NCI-H2029 (cell line): ENCODE measurements around the gene MPP1.

Experiments used
- DNase-seq: peaks from one replicate; lab custom pipeline; 2025; lab: John Stamatoyannopoulos, UW

MPP1 gene

GRCh38 chrX:154812341-154813101, 7.2 kb upstream of the MPP1 start:
- DNase-seq: no peak

GRCh38 chrX:154809939-154810665, 4.8 kb upstream of the MPP1 start:
- no peak for DNase-seq

- DNase-seq: no peak
These were observed 1.7 kb upstream of the MPP1 start for GRCh38 chrX:154806837-154807501.

- DNase-seq: no peak
These were observed 409 bp upstream of the MPP1 start for GRCh38 chrX:154805696-154806091.

DNA sequence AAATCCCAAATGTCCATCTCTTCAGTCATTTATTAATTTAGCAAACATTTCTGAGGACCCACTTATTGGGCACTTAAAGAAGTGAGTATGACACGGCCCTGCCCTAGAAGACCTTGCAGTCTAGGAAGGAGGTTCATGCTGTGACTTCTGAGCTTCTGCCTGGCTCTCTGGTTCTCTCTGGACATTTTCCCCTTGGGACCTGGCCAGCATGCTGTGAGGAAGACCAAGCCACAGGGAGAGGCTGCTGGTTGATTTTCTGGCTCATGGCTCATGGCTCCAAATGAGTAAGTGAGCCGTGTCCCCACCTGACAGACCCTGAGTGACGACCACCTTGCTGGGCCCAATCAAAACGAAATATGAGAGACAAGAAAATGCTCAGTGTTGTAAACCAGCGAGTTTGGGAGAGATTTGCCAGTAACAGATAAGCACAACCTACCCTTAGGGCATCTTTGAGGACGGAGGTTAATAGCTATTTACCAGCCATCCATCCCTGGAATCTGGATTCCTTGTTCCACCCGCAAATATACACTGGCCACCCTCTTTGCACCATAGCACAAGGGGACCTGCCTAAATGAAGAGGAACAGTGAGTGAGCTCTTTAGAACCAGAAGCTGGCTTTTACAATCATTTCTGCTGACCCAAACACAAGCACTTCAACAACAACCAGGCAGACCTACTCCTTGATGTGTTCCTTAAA, 876 bp downstream of the MPP1 start:
- DNase-seq: no peak

GRCh38 chrX:154802947-154803346, 2.3 kb downstream of the MPP1 start:
- DNase-seq: no peak

DNA sequence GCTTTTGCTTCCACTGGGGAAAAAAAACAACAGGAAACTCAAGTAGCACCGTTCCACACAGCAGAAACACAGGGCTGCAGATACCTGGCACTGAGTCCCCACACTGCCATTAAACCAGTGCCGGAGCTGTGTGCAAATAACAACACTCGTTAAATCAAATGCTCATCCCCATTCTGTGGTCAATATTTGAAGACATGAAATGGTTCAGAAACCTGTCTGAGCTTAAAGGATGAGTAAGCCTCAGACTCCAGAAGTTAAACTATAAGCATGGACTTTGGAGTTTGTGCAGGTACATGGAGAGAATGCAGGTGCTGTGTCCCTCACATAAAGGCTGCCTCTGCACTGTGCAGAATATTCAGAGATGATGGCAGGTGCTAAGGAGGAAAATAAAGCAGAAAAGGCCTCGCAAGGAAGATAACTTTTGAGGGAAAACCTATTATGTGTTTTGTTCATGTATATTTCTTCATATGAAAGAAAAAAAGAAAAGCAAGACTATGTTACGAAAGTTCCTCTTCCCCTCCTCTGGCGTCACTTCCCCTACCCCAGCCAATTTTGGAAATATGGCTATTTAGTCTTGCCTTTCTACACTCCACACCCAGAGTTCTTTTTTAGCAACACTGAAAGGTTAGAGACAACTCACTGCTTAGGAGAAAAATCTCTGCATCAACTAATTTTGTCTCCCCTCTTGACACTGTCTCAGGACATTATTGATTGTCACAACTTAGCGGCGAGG, 4.6 kb downstream of the MPP1 start:
- DNase-seq: peak; percentile 43

- peak; percentile 92 for DNase-seq
These were observed 5.5 kb downstream of the MPP1 start for GRCh38 chrX:154799556-154800348.

GRCh38 chrX:154797006-154797405, 8.3 kb downstream of the MPP1 start:
- no peak for DNase-seq

GRCh38 chrX:154795016-154795415, 10.3 kb downstream of the MPP1 start:
- no peak for DNase-seq

DNA sequence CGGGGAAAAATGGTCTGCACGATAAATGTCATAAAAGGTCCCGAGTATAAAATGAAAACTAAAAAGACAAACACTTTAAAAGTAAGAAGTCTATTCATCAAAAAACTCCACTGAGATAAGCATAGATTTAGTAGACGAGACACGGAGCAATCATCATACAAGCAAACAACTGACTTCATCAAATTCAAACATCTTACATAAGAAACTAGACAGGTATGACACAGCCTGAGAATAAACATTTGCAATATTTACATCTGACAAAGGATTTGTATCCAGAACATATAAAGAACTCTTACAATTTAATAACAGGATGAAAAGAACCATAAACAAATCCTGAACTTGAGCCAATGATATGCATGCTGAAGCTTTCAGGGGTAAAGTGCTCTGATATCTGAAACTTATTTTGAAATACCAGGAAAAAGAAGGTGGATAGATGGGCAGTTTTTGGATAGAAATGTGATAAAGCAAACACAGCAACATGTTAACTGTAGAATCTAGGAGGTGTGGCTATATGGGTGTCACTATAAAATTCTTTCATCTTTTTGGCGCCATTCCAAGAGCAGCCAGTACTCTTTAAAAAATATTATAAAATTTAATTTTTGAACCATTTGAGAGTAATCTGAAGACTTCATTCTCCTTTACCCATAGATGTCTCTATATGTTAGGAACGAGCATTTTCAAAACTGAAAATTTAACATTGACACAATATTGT, 12.0 kb downstream of the MPP1 start:
- DNase-seq: peak; percentile 24

DNA sequence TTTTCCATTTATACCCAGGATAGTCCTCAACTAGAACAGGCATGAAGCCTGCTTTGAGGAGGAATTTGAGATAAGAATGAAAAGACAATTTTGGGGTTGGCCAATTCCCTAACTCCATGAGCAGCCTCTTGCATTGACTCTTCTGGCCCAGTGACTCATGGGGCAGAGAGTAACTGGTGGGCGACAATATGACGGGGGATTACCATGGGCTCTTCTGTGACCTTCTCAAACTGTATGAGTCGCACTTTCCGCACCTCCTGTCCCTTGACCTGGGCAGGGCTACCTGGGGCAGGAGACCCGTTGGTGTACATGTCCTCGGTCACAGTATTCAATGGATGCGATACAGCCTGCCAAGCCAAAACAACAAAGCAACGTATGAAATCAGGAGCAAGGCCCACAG, 13.3 kb downstream of the MPP1 start:
- no peak for DNase-seq

DNA sequence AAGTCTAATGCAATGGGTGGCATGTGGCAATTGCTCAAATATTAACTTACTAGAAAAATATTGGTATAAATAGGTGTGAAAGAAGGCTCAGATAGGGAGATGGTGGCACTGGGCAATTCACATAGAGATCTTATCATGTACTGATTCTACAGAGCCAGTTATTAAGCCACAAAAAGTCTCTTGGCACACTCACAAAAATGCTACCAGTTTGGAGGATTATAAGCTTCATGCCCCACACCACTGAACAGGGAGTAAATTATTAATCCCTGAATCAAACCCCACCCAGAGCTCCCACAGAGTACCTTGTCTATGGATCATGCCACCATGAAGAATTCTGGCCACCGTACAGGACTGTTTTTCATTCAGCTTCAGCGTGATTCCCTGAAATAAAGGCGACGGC, 13.8 kb downstream of the MPP1 start:
- no peak for DNase-seq

- no peak for DNase-seq
These were observed 19.6 kb downstream of the MPP1 start for GRCh38 chrX:154785716-154786115.

DNA sequence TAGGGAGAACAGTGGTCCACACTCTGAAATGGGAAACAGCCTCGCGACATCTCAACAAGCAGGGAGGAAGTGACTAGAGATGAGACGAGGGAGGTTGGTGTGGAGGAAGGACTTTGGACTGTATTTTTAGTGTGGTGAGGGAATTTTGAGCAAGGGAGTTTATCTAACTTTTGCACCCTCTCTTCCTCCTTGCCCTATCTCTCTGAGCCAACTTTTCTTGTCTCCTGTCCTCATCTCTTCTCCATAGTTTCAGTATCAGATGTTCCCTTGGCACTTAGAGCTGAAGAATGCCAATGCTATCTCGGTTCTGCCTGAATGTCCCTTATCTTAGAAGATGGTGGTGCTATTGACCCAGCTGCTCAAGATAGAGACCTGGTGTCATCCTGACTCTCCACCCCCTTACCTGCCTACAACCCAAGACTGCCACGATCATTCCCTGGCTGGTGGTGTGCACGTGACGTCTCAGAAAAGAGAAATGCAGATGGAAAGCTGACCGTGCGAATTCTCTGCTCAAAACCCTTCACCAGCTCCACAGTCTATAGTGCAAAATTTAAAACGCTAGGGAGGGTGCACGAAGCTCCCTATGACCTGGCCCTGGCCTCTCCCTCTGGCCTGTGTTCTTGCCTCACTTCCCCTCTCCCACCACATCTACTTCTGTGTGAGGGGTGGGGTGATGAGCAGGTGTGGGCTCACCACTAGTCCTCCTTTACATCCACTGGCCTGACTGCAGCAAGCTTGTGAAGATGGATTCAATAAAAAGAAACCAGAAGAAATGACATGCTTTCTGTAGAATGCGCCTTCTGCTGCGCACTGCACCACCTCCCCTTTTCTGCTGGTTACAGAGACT, 20.9 kb downstream of the MPP1 start:
- DNase-seq: no peak

DNA sequence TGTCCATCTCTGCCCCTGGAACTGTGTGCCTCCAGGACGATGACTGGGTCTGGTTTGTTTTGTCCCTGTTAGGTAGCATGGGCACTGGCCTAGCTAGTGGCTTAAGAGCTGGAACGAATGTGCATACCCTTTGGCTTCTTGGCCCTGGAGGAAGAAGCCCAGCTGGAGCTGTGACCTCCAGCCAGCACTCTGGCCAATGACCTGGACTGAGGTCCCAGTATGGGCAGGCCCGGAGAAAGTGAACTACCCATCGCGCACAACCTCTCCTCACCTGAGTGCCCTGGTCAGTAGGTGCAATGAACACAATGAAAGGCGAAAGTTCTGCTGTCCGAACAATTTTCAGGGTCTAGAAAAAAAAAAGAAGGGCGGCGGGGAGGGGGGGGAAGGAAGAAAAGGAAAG, 24.3 kb downstream of the MPP1 start:
- DNase-seq: no peak

GRCh38 chrX:154779261-154779660, 26.0 kb downstream of the MPP1 start:
- DNase-seq: no peak

DNA sequence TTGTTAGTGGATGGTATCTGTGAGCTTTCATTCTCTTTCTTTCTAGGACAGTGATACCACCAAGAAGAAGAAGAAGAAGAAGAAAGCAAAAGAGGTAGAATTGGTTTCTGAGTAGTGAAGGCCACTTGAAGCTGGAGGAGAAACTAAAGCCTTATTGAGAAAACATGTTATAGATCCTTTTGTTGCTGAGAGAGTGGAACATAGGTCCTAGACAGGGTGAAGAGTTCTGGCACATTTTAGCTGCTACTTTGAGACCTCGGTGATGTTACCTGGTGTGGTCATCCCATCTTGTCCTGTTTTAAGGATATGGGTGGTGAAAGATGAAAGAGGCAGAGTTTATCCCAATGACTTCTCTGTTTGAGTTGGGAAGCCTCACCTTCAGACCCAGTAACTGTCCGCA, 28.5 kb downstream of the MPP1 start:
- no peak for DNase-seq
